Fibroblast of skin of right quadriceps (primary cell): ENCODE measurements around the gene ZNF341.
"Not testable (repeated sequence)": the region's sequence is repeated elsewhere in the genome, so short reads cannot be mapped to it uniquely, and the experiment has no call there.

Experiments used
- DNase-seq: peaks from one replicate; pipeline ENCODE4 v3.0.0-alpha.2; 2013

ZNF341 gene

GRCh38 chr20:33731693-33732165 is at the start of gene ZNF341:
Gene ZNF341 (plus strand): TSS chr20:33731996. CDS start chr20:33732022, 26 bp downstream.
- DNase-seq: peak; percentile 88

- no peak for DNase-seq
Measured at GRCh38 chr20:33684533-33685327, 47.1 kb upstream of the ZNF341 start.

GRCh38 chr20:33685328-33686099 is 46.3 kb upstream of the ZNF341 start:
- no peak for DNase-seq

- DNase-seq: peak; percentile 94
Measured at GRCh38 chr20:33686100-33686983, 45.5 kb upstream of the ZNF341 start, which contains the start of gene E2F1. Gene E2F1 (minus strand): TSS chr20:33686385. CDS start chr20:33686264, 121 bp downstream.

- no peak for DNase-seq
Measured at GRCh38 chr20:33686984-33687366, 44.8 kb upstream of the ZNF341 start.

- no peak for DNase-seq
Measured at GRCh38 chr20:33687370-33687915, 44.4 kb upstream of the ZNF341 start.

GRCh38 chr20:33687993-33688937 is 43.5 kb upstream of the ZNF341 start:
- DNase-seq: no peak

GRCh38 chr20:33688938-33689424 is 42.8 kb upstream of the ZNF341 start:
- no peak for DNase-seq

GRCh38 chr20:33689493-33689892 is 42.3 kb upstream of the ZNF341 start:
- no peak for DNase-seq

GRCh38 chr20:33689973-33690372 is 41.8 kb upstream of the ZNF341 start:
- DNase-seq: peak; percentile 48

GRCh38 chr20:33693289-33693688 is 38.5 kb upstream of the ZNF341 start:
- no peak for DNase-seq

GRCh38 chr20:33693741-33694638 is 37.8 kb upstream of the ZNF341 start:
- no peak for DNase-seq

GRCh38 chr20:33694639-33695012 is 37.2 kb upstream of the ZNF341 start:
- DNase-seq: no peak

- DNase-seq: no peak
Measured at GRCh38 chr20:33696448-33696847, 35.3 kb upstream of the ZNF341 start.

- DNase-seq: peak; percentile 75
Measured at GRCh38 chr20:33697129-33697528, 34.7 kb upstream of the ZNF341 start.

- not testable (repeated sequence) for DNase-seq
Measured at GRCh38 chr20:33698966-33699365, 32.8 kb upstream of the ZNF341 start.

GRCh38 chr20:33700696-33701441 is 30.9 kb upstream of the ZNF341 start:
- not testable (repeated sequence) for DNase-seq

- no peak for DNase-seq
Measured at GRCh38 chr20:33701629-33702450, 30.0 kb upstream of the ZNF341 start.
